HCT116 (cell line): ENCODE results near the gene TSSK2. TPM values are rescaled to one million over a fixed set of nuclear protein-coding genes. Genes with fewer than 3 reads are reported as not detected.

Source experiments
- ATAC-seq: fragments of 200-7000 bp; cut with Tn5 transposase; 2 replicates; pipeline ENCODE4 v1.9.1; 2020; ENCODE audit warnings: mild to moderate bottlenecking, moderate library complexity
- BruUV-seq: library from RNA; stranded (reverse); fragments of 400-500 nt; replicated peaks from 2 replicates; lab custom pipeline; 2021; lab: Mats Ljungman, UMichigan
- CTCF ChIA-PET: fragments of 300-600 bp; sonication (Branson Sonifier 250); formaldehyde crosslinking; loops from one replicate; lab custom pipeline; 2021; ENCODE audit warnings: antibody characterized with exemption; lab: Charles Lee
- POLR2A ChIA-PET: fragments of 300-600, 350-600 bp; sonication (Branson Sonifier 250); formaldehyde crosslinking; loops from one replicate; lab custom pipeline; 2021; ENCODE audit warnings: antibody characterized with exemption; lab: Charles Lee
- RAD21 ChIA-PET, 2 experiments: fragments of 300-600 bp; sonication (Branson Sonifier 250); formaldehyde crosslinking; loops; one replicate each; lab custom pipeline; 2023; ENCODE audit warnings: low total read pairs in 2 of 2; ENCODE audit not compliant: uncharacterized antibody in 2 of 2, unreplicated experiment in 2 of 2, low non-redundant PET in 1 of 2; lab: Charles Lee
- DNase-seq: peaks from one replicate; pipeline ENCODE4 v3.0.0-alpha.2; 2010; ENCODE audit warnings: low read depth, low spot score
- H2AFZ ChIP-seq: fragments of 200-600 bp; shearing (Covaris generic), sonication (generic); 2 replicates; pipeline ENCODE4 v1.6.1; 2017; ENCODE audit warnings: low read depth, mixed run types, mixed read lengths, antibody characterized with exemption, low read length; ENCODE audit not compliant: poor library complexity, severe bottlenecking
- H3K27ac ChIP-seq: 2 replicates; pipeline ENCODE4 v1.5.1; 2012; ENCODE audit warnings: low read depth, low read length
- H3K27me3 ChIP-seq: fragments of 200-600 bp; sonication (generic); 2 replicates; pipeline ENCODE4 v1.6.1; 2016; ENCODE audit warnings: mixed run types, low read length, mixed read lengths; ENCODE audit not compliant: insufficient read depth
- H3K36me3 ChIP-seq, 2 experiments: fragments of 200-500 bp in 1 of 2; fragments of 200-600 bp in 1 of 2; sonication (Bioruptor generic) in 1 of 2; sonication (generic) in 1 of 2; 2 replicates each; pipeline versions ENCODE4 v1.5.1 to v1.6.1; 2014 to 2016; ENCODE audit warnings: low read length in 2 of 2, inconsistent platforms in 1 of 2, mixed read lengths in 1 of 2, mixed run types in 1 of 2; ENCODE audit not compliant: insufficient read depth in 2 of 2, control insufficient read depth in 1 of 2
- H3K4me1 ChIP-seq, 2 experiments: fragments of 200-600 bp in 1 of 2; sonication (generic) in 1 of 2; 2 replicates each; pipeline versions ENCODE4 v1.5.1 to v1.6.1; 2012 to 2017; ENCODE audit warnings: low read length in 2 of 2, inconsistent platforms in 1 of 2, mild to moderate bottlenecking in 1 of 2, mixed read lengths in 1 of 2, mixed run types in 1 of 2, moderate library complexity in 1 of 2; ENCODE audit not compliant: insufficient read depth in 2 of 2, control insufficient read depth in 1 of 2
- H3K4me2 ChIP-seq: fragments of 200-600 bp; sonication (generic); 2 replicates; pipeline ENCODE4 v1.6.1; 2017; ENCODE audit warnings: mixed run types, low read length, mixed read lengths
- H3K4me3 ChIP-seq, 2 experiments: fragments of 200-600 bp in 1 of 2; sonication (generic) in 1 of 2; replicated peaks in 1 of 2; 2 replicates each; pipeline ENCODE4 v1.5.1; 2011 to 2016; ENCODE audit warnings: low read length in 2 of 2, control low read depth in 1 of 2, low read depth in 1 of 2, mild to moderate bottlenecking in 1 of 2, mixed read lengths in 1 of 2, mixed run types in 1 of 2
- H3K79me2 ChIP-seq: fragments of 200-600 bp; sonication (generic); 2 replicates; pipeline ENCODE4 v1.6.1; 2017; ENCODE audit warnings: mild to moderate bottlenecking, mixed run types, low read length, moderate library complexity, mixed read lengths; ENCODE audit not compliant: insufficient read depth
- H3K9ac ChIP-seq: fragments of 200-600 bp; sonication (generic); 2 replicates; pipeline ENCODE4 v1.6.1; 2016; ENCODE audit warnings: low read length, mixed read lengths
- H3K9me2 ChIP-seq: fragments of 200-600 bp; sonication (generic), shearing (Covaris generic); 2 replicates; pipeline ENCODE4 v1.6.1; 2017; ENCODE audit warnings: mixed run types, mild to moderate bottlenecking, moderate library complexity; ENCODE audit not compliant: insufficient read depth
- H3K9me3 ChIP-seq, 2 experiments: fragments of 200-500 bp in 1 of 2; fragments of 200-600 bp in 1 of 2; sonication (Bioruptor generic) in 1 of 2; sonication (generic) in 1 of 2; 2 replicates each; pipeline ENCODE4 v1.6.1; 2014 to 2017; ENCODE audit warnings: low read length in 2 of 2, mixed read lengths in 2 of 2, inconsistent platforms in 1 of 2, low read depth in 1 of 2, mild to moderate bottlenecking in 1 of 2, mixed run types in 1 of 2, moderate library complexity in 1 of 2; ENCODE audit not compliant: control insufficient read depth in 1 of 2, insufficient read depth in 1 of 2
- H4K20me1 ChIP-seq: fragments of 200-600 bp; sonication (generic), shearing (Covaris generic); 2 replicates; pipeline ENCODE4 v1.6.1; 2017; ENCODE audit warnings: mixed run types, mild to moderate bottlenecking, moderate library complexity; ENCODE audit not compliant: insufficient read depth
- CBX3 ChIP-seq: IDR thresholded peaks from 2 replicates; pipeline ENCODE4 v1.6.1; 2012; ENCODE audit warnings: low read depth
- CEBPB ChIP-seq: IDR thresholded peaks from 2 replicates; pipeline ENCODE4 v1.6.1; 2012; ENCODE audit warnings: low read depth
- EGR1 ChIP-seq: IDR thresholded peaks from 2 replicates; pipeline ENCODE4 v1.6.1; 2012; ENCODE audit warnings: low read depth
- JUND ChIP-seq: IDR thresholded peaks from 2 replicates; pipeline ENCODE4 v1.6.1; 2012
- RAD21 ChIP-seq: IDR thresholded peaks from 2 replicates; pipeline ENCODE4 v1.6.1; 2012; ENCODE audit warnings: low read depth, mild to moderate bottlenecking
- REST ChIP-seq: IDR thresholded peaks from 2 replicates; pipeline ENCODE4 v1.6.1; 2012; ENCODE audit warnings: low read depth
- SIN3A ChIP-seq: IDR thresholded peaks from 2 replicates; pipeline ENCODE4 v1.6.1; 2012; ENCODE audit warnings: low read depth
- SRF ChIP-seq: IDR thresholded peaks from 2 replicates; pipeline ENCODE4 v1.6.1; 2012; ENCODE audit warnings: low read depth
- TCF7L2 ChIP-seq: IDR thresholded peaks from 2 replicates; pipeline ENCODE4 v1.7.0; 2011; ENCODE audit warnings: borderline replicate concordance, inconsistent platforms; ENCODE audit not compliant: insufficient read depth, insufficient read length; ENCODE audit errors: extremely low read depth
- YY1 ChIP-seq: IDR thresholded peaks from 2 replicates; pipeline ENCODE4 v1.6.1; 2011; ENCODE audit warnings: low read length, low read depth, moderate library complexity, mild to moderate bottlenecking; ENCODE audit not compliant: insufficient replicate concordance; ENCODE audit errors: extremely low read depth
- ZBTB33 ChIP-seq: IDR thresholded peaks from 2 replicates; pipeline ENCODE4 v1.6.1; 2011; ENCODE audit warnings: mild to moderate bottlenecking, low read length, moderate library complexity; ENCODE audit not compliant: insufficient replicate concordance; ENCODE audit errors: extremely low read depth
- intact Hi-C: fragments of 100-400 bp; cut with micrococcal nuclease; formaldehyde crosslinking; loops from 2 replicates; pipeline ENCODE4 v1.10.0; 2022
- total RNA-seq: library from RNA; stranded (reverse); gene quantifications from one replicate; pipeline ENCODE4 v1.2.1, GENCODE V29; 2021; ENCODE audit not compliant: unreplicated experiment
- TF ChIP-seq, protein P1 (sequence below): IDR thresholded peaks from 2 replicates; pipeline ENCODE4 v1.6.1; 2012
- TF ChIP-seq, protein P2 (sequence below), 3 experiments: fragments of 200-600 bp in 1 of 3; sonication (generic) in 1 of 3; IDR thresholded peaks in 2 of 3; conservative IDR thresholded peaks in 1 of 3; 2 replicates each; pipeline ENCODE4 v1.5.1; 2012 to 2017; ENCODE audit warnings: low read depth in 2 of 3, low read length in 2 of 3, antibody characterized with exemption in 1 of 3, borderline replicate concordance in 1 of 3, control low read depth in 1 of 3, mild to moderate bottlenecking in 1 of 3, mixed read lengths in 1 of 3, mixed run types in 1 of 3, moderate library complexity in 1 of 3; ENCODE audit not compliant: insufficient read depth in 1 of 3
- TF ChIP-seq, protein P3 (sequence below): IDR thresholded peaks from 2 replicates; pipeline ENCODE4 v1.6.1; 2012

The TSSK2 gene
- total RNA-seq, 1 experiment from 2014 or later = not detected

DNA sequence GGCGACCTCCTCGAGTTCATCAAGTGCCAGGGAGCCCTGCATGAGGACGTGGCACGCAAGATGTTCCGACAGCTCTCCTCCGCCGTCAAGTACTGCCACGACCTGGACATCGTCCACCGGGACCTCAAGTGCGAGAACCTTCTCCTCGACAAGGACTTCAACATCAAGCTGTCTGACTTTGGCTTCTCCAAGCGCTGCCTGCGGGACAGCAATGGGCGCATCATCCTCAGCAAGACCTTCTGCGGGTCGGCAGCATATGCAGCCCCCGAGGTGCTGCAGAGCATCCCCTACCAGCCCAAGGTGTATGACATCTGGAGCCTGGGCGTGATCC lies 542 bp downstream of the TSSK2 start:
- BruUV-seq = no TSS peak
- RAD21 ChIA-PET = no interaction called here
- POLR2A ChIA-PET = no interaction called here
- no peak overlapping the region for H2AFZ ChIP-seq
- H3K36me3 ChIP-seq = peaks cover 6 to 15% of the 10 kb centered on the region in 2 experiments; a peak in 3 of 4 replicates
- no peaks in the 10 kb centered on the region for H3K4me1 ChIP-seq
- DNase-seq (no peak), ATAC-seq (no peak)
- H3K27ac ChIP-seq = no peak overlapping the region
- no peaks in the 10 kb centered on the region for H3K27me3 ChIP-seq
- H3K4me2 ChIP-seq = no peak overlapping the region
- H4K20me1 ChIP-seq = no peaks in the 10 kb centered on the region
- CTCF ChIA-PET = no interaction called here
- H3K4me3 ChIP-seq = no peak overlapping the region
- no peak for TF ChIP-seq YY1
- no peak for TF ChIP-seq TCF7L2
- TF ChIP-seq, protein P1, sequence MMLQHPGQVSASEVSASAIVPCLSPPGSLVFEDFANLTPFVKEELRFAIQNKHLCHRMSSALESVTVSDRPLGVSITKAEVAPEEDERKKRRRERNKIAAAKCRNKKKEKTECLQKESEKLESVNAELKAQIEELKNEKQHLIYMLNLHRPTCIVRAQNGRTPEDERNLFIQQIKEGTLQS = no peak
- TF ChIP-seq, protein P2, sequence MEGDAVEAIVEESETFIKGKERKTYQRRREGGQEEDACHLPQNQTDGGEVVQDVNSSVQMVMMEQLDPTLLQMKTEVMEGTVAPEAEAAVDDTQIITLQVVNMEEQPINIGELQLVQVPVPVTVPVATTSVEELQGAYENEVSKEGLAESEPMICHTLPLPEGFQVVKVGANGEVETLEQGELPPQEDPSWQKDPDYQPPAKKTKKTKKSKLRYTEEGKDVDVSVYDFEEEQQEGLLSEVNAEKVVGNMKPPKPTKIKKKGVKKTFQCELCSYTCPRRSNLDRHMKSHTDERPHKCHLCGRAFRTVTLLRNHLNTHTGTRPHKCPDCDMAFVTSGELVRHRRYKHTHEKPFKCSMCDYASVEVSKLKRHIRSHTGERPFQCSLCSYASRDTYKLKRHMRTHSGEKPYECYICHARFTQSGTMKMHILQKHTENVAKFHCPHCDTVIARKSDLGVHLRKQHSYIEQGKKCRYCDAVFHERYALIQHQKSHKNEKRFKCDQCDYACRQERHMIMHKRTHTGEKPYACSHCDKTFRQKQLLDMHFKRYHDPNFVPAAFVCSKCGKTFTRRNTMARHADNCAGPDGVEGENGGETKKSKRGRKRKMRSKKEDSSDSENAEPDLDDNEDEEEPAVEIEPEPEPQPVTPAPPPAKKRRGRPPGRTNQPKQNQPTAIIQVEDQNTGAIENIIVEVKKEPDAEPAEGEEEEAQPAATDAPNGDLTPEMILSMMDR (IDR thresholded peaks at IDR 0.05 in 2 of 3, conservative IDR thresholded peaks at IDR 0.05 in 1 of 3; ENCODE audit: borderline replicate concordance in 1 of 3, insufficient read depth in 1 of 3, low read depth in 2 of 3, low read length in 2 of 3) = no peak
- TF ChIP-seq CEBPB = no peak
- TF ChIP-seq EGR1 = no peak
- no peak for TF ChIP-seq SIN3A
- TF ChIP-seq ZBTB33 = no peak
- TF ChIP-seq JUND = no peak
- TF ChIP-seq, protein P3, sequence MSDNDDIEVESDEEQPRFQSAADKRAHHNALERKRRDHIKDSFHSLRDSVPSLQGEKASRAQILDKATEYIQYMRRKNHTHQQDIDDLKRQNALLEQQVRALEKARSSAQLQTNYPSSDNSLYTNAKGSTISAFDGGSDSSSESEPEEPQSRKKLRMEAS = no peak
- no peak for TF ChIP-seq RAD21
- TF ChIP-seq REST = no peak
- TF ChIP-seq CBX3 = no peak
- TF ChIP-seq SRF = no peak
- intact Hi-C loops = no loop called here
- H3K9ac ChIP-seq = no peak overlapping the region
- H3K79me2 ChIP-seq = no peaks in the 10 kb centered on the region
- H3K9me2 ChIP-seq = no peaks in the 10 kb centered on the region
- H3K9me3 ChIP-seq = no peaks in the 10 kb centered on the region
